Mesendoderm (in vitro differentiated cells): ENCODE data around the gene HIBADH.

ENCODE experiments used
- DNase-seq: peaks from one replicate; pipeline ENCODE4 v3.0.0; 2013
- H2AK5ac ChIP-seq: 2 replicates; pipeline ENCODE4 v1.6.1; 2013; ENCODE audit warnings: low read length, inconsistent platforms
- H2BK120ac ChIP-seq: 2 replicates; pipeline ENCODE4 v1.6.1; 2013; ENCODE audit warnings: low read depth, mild to moderate bottlenecking, low read length, moderate library complexity, mixed read lengths
- H2BK15ac ChIP-seq: replicated peaks from 2 replicates; pipeline ENCODE4 v1.6.1; 2013; ENCODE audit warnings: low read depth, mild to moderate bottlenecking, moderate library complexity
- H2BK5ac ChIP-seq: 2 replicates; pipeline ENCODE4 v1.6.1; 2013; ENCODE audit warnings: low read length, inconsistent platforms
- H3K18ac ChIP-seq: 2 replicates; pipeline ENCODE4 v1.6.1; 2013; ENCODE audit warnings: mild to moderate bottlenecking, low read length, mixed read lengths
- H3K23ac ChIP-seq: one replicate; pipeline ENCODE4 v1.6.1; 2013; ENCODE audit warnings: low read length
- H3K27ac ChIP-seq: 2 replicates; pipeline ENCODE4 v1.5.1; 2013; ENCODE audit warnings: low read depth, mild to moderate bottlenecking, inconsistent platforms, low read length, moderate library complexity
- H3K27me3 ChIP-seq: 2 replicates; pipeline ENCODE4 v1.6.1; 2013; ENCODE audit warnings: low read length, control low read depth, mild to moderate bottlenecking, inconsistent platforms; ENCODE audit not compliant: insufficient read depth, poor library complexity
- H3K36me3 ChIP-seq: 2 replicates; pipeline ENCODE4 v1.6.1; 2013; ENCODE audit warnings: low read length, inconsistent platforms; ENCODE audit not compliant: control insufficient read depth, insufficient read depth
- H3K4ac ChIP-seq: one replicate; pipeline ENCODE4 v1.6.1; 2013; ENCODE audit warnings: low read depth, mild to moderate bottlenecking, low read length, moderate library complexity
- H3K4me1 ChIP-seq: 2 replicates; pipeline ENCODE4 v1.6.1; 2013; ENCODE audit warnings: low read depth, low read length, inconsistent platforms; ENCODE audit not compliant: control insufficient read depth
- H3K4me2 ChIP-seq: 2 replicates; pipeline ENCODE4 v1.6.1; 2013; ENCODE audit warnings: low read length
- H3K4me3 ChIP-seq: 2 replicates; pipeline ENCODE4 v1.5.1; 2013; ENCODE audit warnings: mild to moderate bottlenecking, low read length
- H3K56ac ChIP-seq: one replicate; pipeline ENCODE4 v1.6.1; 2013; ENCODE audit warnings: low read length
- H3K79me1 ChIP-seq: 2 replicates; pipeline ENCODE4 v1.6.1; 2013; ENCODE audit warnings: low read length, inconsistent platforms
- H3K79me2 ChIP-seq: 2 replicates; pipeline ENCODE4 v1.6.1; 2013; ENCODE audit warnings: mild to moderate bottlenecking, low read length; ENCODE audit not compliant: control insufficient read depth, insufficient read depth
- H3K9ac ChIP-seq: 2 replicates; pipeline ENCODE4 v1.6.1; 2013; ENCODE audit warnings: low read length, inconsistent platforms
- H4K5ac ChIP-seq: one replicate; pipeline ENCODE4 v1.6.1; 2013; ENCODE audit warnings: low read length
- H4K8ac ChIP-seq: one replicate; pipeline ENCODE4 v1.6.1; 2013; ENCODE audit warnings: low read depth, mild to moderate bottlenecking, control low read depth, low read length, moderate library complexity
- WGBS: extraction: QIAGEN DNeasy Blood & Tissue Kit; methylation state at CpG from one replicate; pipeline ENCODE4 v1.1.7; 2013; ENCODE audit warnings: low lambda C conversion rate, missing lambda C conversion rate; ENCODE audit not compliant: insufficient coverage; ENCODE audit errors: extremely low coverage; 5-methylcytosine and 5-hydroxymethylcytosine counted together

Gene HIBADH

DNA sequence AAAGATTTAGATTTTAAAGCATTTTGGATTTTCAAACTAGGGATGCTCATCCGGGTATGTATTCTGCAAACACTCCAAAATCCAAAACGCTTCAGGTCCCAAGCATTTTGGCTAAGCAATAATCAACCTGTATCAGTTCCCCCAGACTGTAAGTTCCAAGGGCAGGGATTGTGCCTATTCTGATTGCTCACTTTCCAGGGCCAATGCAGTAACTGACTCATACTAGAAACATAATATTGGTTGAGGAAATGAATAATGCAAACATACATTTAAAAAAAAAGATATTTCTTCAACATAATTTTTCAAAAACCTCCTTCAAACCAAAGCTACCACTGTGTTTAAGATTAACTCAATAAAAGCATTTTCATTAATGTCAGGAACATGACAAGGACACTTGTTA, 69.5 kb downstream of the HIBADH start:
- Histone ChIP-seq H4K5ac (no peak overlapping the region), H2AK5ac (no peak overlapping the region), H3K23ac (no peak overlapping the region), H3K27me3 (no peaks in the 10 kb centered on the region), H3K4me2 (no peak overlapping the region), H3K79me1 (no peaks in the 10 kb centered on the region), H3K9ac (no peak overlapping the region), H3K4me1 (peaks cover 4% of the 10 kb centered on the region), H3K27ac (no peak overlapping the region), H3K56ac (no peak overlapping the region), H3K4ac (no peak overlapping the region), H4K8ac (no peak overlapping the region), H3K18ac (no peak overlapping the region), H2BK5ac (no peak overlapping the region), H2BK15ac (no peak overlapping the region), H3K4me3 (no peak overlapping the region), H2BK120ac (no peak overlapping the region), H3K36me3 (no peaks in the 10 kb centered on the region), H3K79me2 (no peaks in the 10 kb centered on the region)
- no peak for DNase-seq
- no CpG with 5 or more reads among the region's 2 CpGs for WGBS

DNA sequence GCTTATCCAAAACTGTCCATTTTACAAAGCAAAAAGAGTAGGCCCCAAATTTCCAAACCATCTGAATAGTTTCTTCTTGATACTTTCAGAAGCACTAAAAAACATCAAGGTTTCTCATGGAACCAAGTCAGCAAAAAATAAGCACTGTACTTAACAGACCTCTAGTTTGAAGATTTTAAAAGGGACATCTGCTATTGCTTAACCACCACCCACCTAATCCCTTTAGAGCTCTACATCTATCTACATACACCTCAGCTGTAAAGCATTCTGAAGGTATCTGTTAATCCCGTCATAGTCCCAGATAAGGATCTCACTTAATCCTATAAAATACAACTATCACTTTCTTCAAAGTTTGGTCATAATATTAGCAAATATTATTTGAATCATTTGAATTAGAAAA, 72.3 kb downstream of the HIBADH start:
- Histone ChIP-seq H3K4ac (no peak overlapping the region), H4K5ac (no peak overlapping the region), H3K9ac (no peak overlapping the region), H3K23ac (no peak overlapping the region), H3K4me3 (no peak overlapping the region), H3K79me2 (no peaks in the 10 kb centered on the region), H2BK120ac (no peak overlapping the region), H3K18ac (no peak overlapping the region), H3K56ac (no peak overlapping the region), H3K4me1 (peaks cover 9% of the 10 kb centered on the region), H4K8ac (no peak overlapping the region), H2AK5ac (no peak overlapping the region), H2BK15ac (no peak overlapping the region), H2BK5ac (no peak overlapping the region), H3K27me3 (no peaks in the 10 kb centered on the region), H3K79me1 (no peaks in the 10 kb centered on the region), H3K27ac (no peak overlapping the region), H3K36me3 (no peaks in the 10 kb centered on the region), H3K4me2 (no peak overlapping the region)
- no CpG with 5 or more reads among the region's 1 CpG for WGBS
- DNase-seq: no peak

DNA sequence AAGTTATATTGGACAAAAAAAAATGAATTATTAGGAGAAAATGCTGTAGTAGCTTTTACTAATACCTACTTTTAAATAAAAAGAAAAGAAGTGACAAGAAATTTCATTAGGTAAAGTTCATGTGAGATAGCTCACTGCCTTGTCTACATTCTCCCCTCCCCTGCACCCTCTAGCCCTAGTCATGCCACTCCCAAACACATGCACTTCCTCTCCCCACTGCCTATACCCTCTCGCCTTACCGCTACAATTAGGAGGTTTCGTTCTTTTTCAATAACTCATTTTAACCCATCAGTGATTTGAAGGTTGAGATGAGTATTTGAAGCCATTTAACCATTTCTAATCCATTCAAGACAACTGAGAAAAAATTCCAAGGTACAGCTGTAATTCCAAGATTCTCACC, 75.3 kb downstream of the HIBADH start:
- Histone ChIP-seq H2BK15ac (no peak overlapping the region), H3K27ac (no peak overlapping the region), H3K4ac (no peak overlapping the region), H4K8ac (no peak overlapping the region), H3K79me2 (no peaks in the 10 kb centered on the region), H2AK5ac (no peak overlapping the region), H2BK120ac (no peak overlapping the region), H3K4me3 (no peak overlapping the region), H2BK5ac (no peak overlapping the region), H3K9ac (no peak overlapping the region), H3K18ac (no peak overlapping the region), H3K56ac (no peak overlapping the region), H4K5ac (no peak overlapping the region), H3K4me1 (peaks cover 5% of the 10 kb centered on the region), H3K27me3 (no peaks in the 10 kb centered on the region), H3K36me3 (no peaks in the 10 kb centered on the region), H3K79me1 (no peaks in the 10 kb centered on the region), H3K4me2 (no peak overlapping the region), H3K23ac (no peak overlapping the region)
- no peak for DNase-seq
- WGBS: no CpG with 5 or more reads among the region's 3 CpGs

DNA sequence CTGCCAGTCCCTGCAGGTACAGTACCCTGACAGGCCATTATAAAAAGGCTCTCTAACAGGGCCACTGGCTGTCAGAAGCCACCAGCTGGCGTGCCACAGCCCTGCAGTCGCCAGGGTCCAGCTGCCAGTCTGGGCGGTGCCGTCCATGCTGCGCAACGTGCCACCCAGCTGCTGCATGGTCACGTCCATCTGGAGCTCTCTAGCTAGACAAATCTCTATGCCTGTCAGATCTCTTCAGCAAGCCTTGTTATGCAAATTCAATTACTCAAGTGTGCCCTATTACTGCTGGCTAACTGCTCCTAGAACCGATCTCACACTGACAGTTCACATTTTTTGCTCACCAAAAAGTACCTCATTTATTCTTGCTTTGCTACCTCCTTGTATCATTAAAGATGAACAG, 75.9 kb downstream of the HIBADH start:
- Histone ChIP-seq H3K79me1 (no peaks in the 10 kb centered on the region), H3K18ac (no peak overlapping the region), H3K56ac (no peak overlapping the region), H2BK120ac (no peak overlapping the region), H3K79me2 (no peaks in the 10 kb centered on the region), H3K23ac (peak overlapping the region; percentile 86), H3K4ac (no peak overlapping the region), H3K4me1 (peaks cover 5% of the 10 kb centered on the region), H4K5ac (no peak overlapping the region), H3K27me3 (no peaks in the 10 kb centered on the region), H3K27ac (no peak overlapping the region), H2BK5ac (no peak overlapping the region), H3K4me2 (no peak overlapping the region), H3K9ac (no peak overlapping the region), H2AK5ac (no peak overlapping the region), H4K8ac (no peak overlapping the region), H3K36me3 (no peaks in the 10 kb centered on the region), H3K4me3 (no peak overlapping the region), H2BK15ac (no peak overlapping the region)
- DNase-seq: no peak
- WGBS: no CpG with 5 or more reads among the region's 8 CpGs

DNA sequence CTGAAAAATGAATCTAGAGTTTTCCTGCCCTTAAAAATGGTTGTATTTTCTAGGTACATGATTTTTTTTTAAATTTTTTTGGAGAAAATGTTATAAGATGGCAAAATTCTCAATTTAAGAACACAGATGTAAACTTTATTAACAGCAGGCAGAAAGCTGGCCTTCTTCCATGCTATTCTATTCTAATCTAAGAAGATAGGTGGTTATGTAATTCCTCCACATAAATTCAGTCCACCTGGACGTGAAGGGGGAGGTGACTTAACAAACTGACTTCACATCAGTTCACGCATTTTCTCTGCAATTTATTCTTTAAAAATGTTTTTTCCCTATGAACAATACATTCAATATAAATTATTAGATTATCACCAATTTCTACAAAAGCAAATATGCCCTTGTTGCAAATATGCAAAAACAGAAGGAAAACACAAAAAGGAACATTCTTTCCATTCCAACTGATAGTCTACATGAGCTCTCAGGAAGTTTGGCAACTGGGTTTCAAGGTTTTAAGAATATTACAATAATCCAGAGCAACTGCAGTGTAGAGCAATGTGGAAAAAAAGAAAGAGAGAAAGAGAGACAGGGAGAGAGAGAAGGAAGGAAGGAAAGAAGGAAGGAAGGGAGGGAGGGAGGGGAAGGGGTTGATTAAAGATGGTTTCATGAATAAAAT, 76.8 kb downstream of the HIBADH start:
- no peak overlapping the region for H3K4ac ChIP-seq
- no peak overlapping the region for H4K8ac ChIP-seq
- no CpG with 5 or more reads among the region's 2 CpGs for WGBS
- no peaks in the 10 kb centered on the region for H3K27me3 ChIP-seq
- H3K23ac ChIP-seq: no peak overlapping the region
- no peak overlapping the region for H3K56ac ChIP-seq
- no peak overlapping the region for H2BK5ac ChIP-seq
- no peak overlapping the region for H3K4me2 ChIP-seq
- DNase-seq: no peak
- H3K79me2 ChIP-seq: no peaks in the 10 kb centered on the region
- H2BK15ac ChIP-seq: no peak overlapping the region
- H4K5ac ChIP-seq: no peak overlapping the region
- no peak overlapping the region for H3K18ac ChIP-seq
- H3K79me1 ChIP-seq: no peaks in the 10 kb centered on the region
- no peaks in the 10 kb centered on the region for H3K36me3 ChIP-seq
- no peak overlapping the region for H3K27ac ChIP-seq
- H3K9ac ChIP-seq: no peak overlapping the region
- no peak overlapping the region for H3K4me3 ChIP-seq
- no peak overlapping the region for H2AK5ac ChIP-seq
- H3K4me1 ChIP-seq: peaks cover 5% of the 10 kb centered on the region
- no peak overlapping the region for H2BK120ac ChIP-seq

DNA sequence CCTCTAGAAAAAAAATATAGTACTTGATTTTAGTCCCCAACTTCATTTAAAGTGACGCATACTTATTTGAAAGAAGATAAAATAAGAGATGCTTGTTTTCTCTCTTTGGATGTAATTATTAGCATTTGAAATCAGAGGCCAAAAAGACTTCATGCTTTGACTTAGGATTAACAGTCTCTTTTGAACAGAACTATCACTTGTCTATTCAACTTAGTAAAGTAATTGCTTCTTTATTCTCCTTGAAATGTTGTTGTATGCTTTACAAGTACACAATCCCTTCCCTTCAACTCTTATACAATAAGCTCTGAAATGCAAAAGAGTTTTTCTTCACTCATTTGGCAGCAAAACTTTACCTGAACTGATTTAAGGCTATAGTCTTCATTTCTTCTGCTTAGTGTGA, 80.8 kb downstream of the HIBADH start:
- Histone ChIP-seq H4K5ac (no peak overlapping the region), H3K27me3 (no peaks in the 10 kb centered on the region), H3K4ac (no peak overlapping the region), H3K18ac (no peak overlapping the region), H3K56ac (no peak overlapping the region), H3K23ac (no peak overlapping the region), H3K4me1 (peaks cover 3% of the 10 kb centered on the region), H3K79me2 (no peaks in the 10 kb centered on the region), H2AK5ac (no peak overlapping the region), H2BK120ac (no peak overlapping the region), H3K79me1 (no peaks in the 10 kb centered on the region), H2BK5ac (no peak overlapping the region), H4K8ac (no peak overlapping the region), H3K36me3 (no peaks in the 10 kb centered on the region), H3K27ac (no peak overlapping the region), H3K9ac (no peak overlapping the region), H2BK15ac (no peak overlapping the region), H3K4me3 (no peak overlapping the region), H3K4me2 (no peak overlapping the region)
- no CpG with 5 or more reads among the region's 1 CpG for WGBS
- DNase-seq: no peak
